OCI-LY7 (cell line): ENCODE results near the gene HS3ST1.

ENCODE experiments used
- CTCF ChIP-seq: fragments of 200-600 bp; sonication (generic); conservative IDR thresholded peaks from 2 replicates; pipeline ENCODE4 v1.5.1; 2014; ENCODE audit warnings: mild to moderate bottlenecking, antibody characterized with exemption, low read length, moderate library complexity, mixed read lengths
- EZH2phosphoT487 ChIP-seq: fragments of 200-600 bp; sonication (generic); IDR thresholded peaks from 2 replicates; pipeline ENCODE4 v1.6.1; 2018; ENCODE audit warnings: low read depth, borderline replicate concordance, mild to moderate bottlenecking, mixed run types, antibody characterized with exemption, low read length, moderate library complexity, mixed read lengths

GRCh38 chr4:11472535-11472934 lies 43.8 kb upstream of the HS3ST1 start:
- TF ChIP-seq CTCF (no peak), EZH2phosphoT487 (no peak)
